IMR-90 (cell line): ENCODE measurements around the gene C1GALT1C1. TPM values are rescaled to one million over a fixed set of nuclear protein-coding genes. Genes with fewer than 3 reads are reported as not detected.

Source experiments
- ATAC-seq: fragments of 200-7000 bp; cut with Tn5 transposase; 2 replicates; pipeline ENCODE4 v1.9.1; 2020; ENCODE audit warnings: low read depth, mild to moderate bottlenecking, moderate library complexity
- BruUV-seq: library from RNA; stranded (reverse); fragments of 400-500 nt; replicated peaks from 2 replicates; lab custom pipeline; 2021; lab: Mats Ljungman, UMichigan
- CTCF ChIA-PET: fragments of 300-600 bp; formaldehyde crosslinking; extraction: SDS; loops from one replicate; lab custom pipeline; 2021; ENCODE audit warnings: antibody characterized with exemption; lab: Yijun Ruan, JAX
- POLR2A ChIA-PET: fragments of 300-600 bp; sonication (Branson Sonifier 250); formaldehyde crosslinking; loops from one replicate; lab custom pipeline; 2022; ENCODE audit warnings: antibody characterized with exemption; ENCODE audit not compliant: unreplicated experiment; lab: Charles Lee
- DNase-seq: peaks from one replicate; pipeline ENCODE4 v3.0.0; 2013
- H2AFZ ChIP-seq: replicated peaks from 2 replicates; pipeline ENCODE3; 2013; ENCODE audit warnings: low read length, mild to moderate bottlenecking; ENCODE audit not compliant: poor library complexity
- H2AK5ac ChIP-seq: 2 replicates; pipeline ENCODE4 v1.6.1; 2013; ENCODE audit warnings: low read depth, low read length, inconsistent platforms
- H2AK9ac ChIP-seq: replicated peaks from 2 replicates; pipeline ENCODE3; 2013; ENCODE audit warnings: mild to moderate bottlenecking, low read depth, low read length, moderate library complexity; ENCODE audit not compliant: poor library complexity
- H2BK120ac ChIP-seq: 2 replicates; pipeline ENCODE4 v1.6.1; 2013; ENCODE audit warnings: low read depth, low read length, inconsistent platforms
- H2BK15ac ChIP-seq: 3 replicates; pipeline ENCODE4 v1.6.1; 2013; ENCODE audit warnings: low read depth, low read length, inconsistent platforms
- H2BK20ac ChIP-seq: 2 replicates; pipeline ENCODE4 v1.6.1; 2013; ENCODE audit warnings: low read depth, mild to moderate bottlenecking, inconsistent platforms, low read length, moderate library complexity
- H2BK5ac ChIP-seq: 2 replicates; pipeline ENCODE4 v1.6.1; 2013; ENCODE audit warnings: mild to moderate bottlenecking, low read depth, low read length, inconsistent platforms; ENCODE audit not compliant: poor library complexity, severe bottlenecking
- H3K14ac ChIP-seq: replicated peaks from 2 replicates; pipeline ENCODE4 v1.6.1; 2013; ENCODE audit warnings: low read depth, low read length, inconsistent platforms
- H3K18ac ChIP-seq: 2 replicates; pipeline ENCODE4 v1.6.1; 2013; ENCODE audit warnings: low read depth, low read length, control low read depth
- H3K23ac ChIP-seq: 2 replicates; pipeline ENCODE4 v1.6.1; 2013; ENCODE audit warnings: low read depth, low read length, inconsistent platforms
- H3K27ac ChIP-seq: 2 replicates; pipeline ENCODE4 v1.5.1; 2013; ENCODE audit warnings: mild to moderate bottlenecking, control low read depth, low read length; ENCODE audit not compliant: insufficient read depth
- H3K27me3 ChIP-seq: 2 replicates; pipeline ENCODE4 v1.6.1; 2013; ENCODE audit warnings: low read length; ENCODE audit not compliant: control insufficient read depth, insufficient read depth
- H3K36me3 ChIP-seq: 2 replicates; pipeline ENCODE4 v1.6.1; 2013; ENCODE audit warnings: low read length, mixed read lengths; ENCODE audit not compliant: control insufficient read depth, insufficient read depth
- H3K4ac ChIP-seq: 2 replicates; pipeline ENCODE4 v1.6.1; 2013; ENCODE audit warnings: low read depth, low read length, inconsistent platforms
- H3K4me1 ChIP-seq: 2 replicates; pipeline ENCODE4 v1.6.1; 2013; ENCODE audit warnings: low read length, mixed read lengths; ENCODE audit not compliant: control insufficient read depth, insufficient read depth
- H3K4me2 ChIP-seq: 2 replicates; pipeline ENCODE4 v1.6.1; 2013; ENCODE audit warnings: low read depth, mild to moderate bottlenecking, control low read depth, low read length, moderate library complexity
- H3K4me3 ChIP-seq: 2 replicates; pipeline ENCODE4 v1.5.1; 2013; ENCODE audit warnings: low read depth, mild to moderate bottlenecking, control low read depth, low read length, moderate library complexity; ENCODE audit not compliant: insufficient read depth
- H3K56ac ChIP-seq: 2 replicates; pipeline ENCODE4 v1.6.1; 2013; ENCODE audit warnings: low read length, inconsistent platforms; ENCODE audit not compliant: insufficient read depth; ENCODE audit errors: extremely low read depth
- H3K79me1 ChIP-seq, 2 experiments: 2 replicates each; pipeline ENCODE4 v1.6.1; 2013; ENCODE audit warnings: low read length in 2 of 2, inconsistent platforms in 1 of 2, low read depth in 1 of 2
- H3K9ac ChIP-seq: 2 replicates; pipeline ENCODE4 v1.6.1; 2013; ENCODE audit warnings: low read depth, low read length, control low read depth
- H3K9me1 ChIP-seq: 2 replicates; pipeline ENCODE4 v1.6.1; 2013; ENCODE audit warnings: low read length, inconsistent platforms; ENCODE audit not compliant: insufficient read depth
- H3K9me3 ChIP-seq: 2 replicates; pipeline ENCODE4 v1.6.1; 2013; ENCODE audit warnings: low read length; ENCODE audit not compliant: control insufficient read depth, insufficient read depth
- H4K20me1 ChIP-seq: 2 replicates; pipeline ENCODE4 v1.6.1; 2013; ENCODE audit warnings: low read length, inconsistent platforms; ENCODE audit not compliant: insufficient read depth
- H4K5ac ChIP-seq: 2 replicates; pipeline ENCODE4 v1.6.1; 2013; ENCODE audit warnings: mild to moderate bottlenecking, low read depth, low read length, control low read depth
- H4K8ac ChIP-seq, 2 experiments: 2 replicates each; pipeline ENCODE4 v1.6.1; 2013; ENCODE audit warnings: low read depth in 2 of 2, low read length in 2 of 2, control low read depth in 1 of 2, inconsistent platforms in 1 of 2
- H4K91ac ChIP-seq: 2 replicates; pipeline ENCODE4 v1.6.1; 2013; ENCODE audit warnings: low read depth, low read length, inconsistent platforms; ENCODE audit not compliant: insufficient read depth
- BHLHE40 ChIP-seq: fragments of 150-350 bp; IDR thresholded peaks from 2 replicates; pipeline ENCODE4 v1.6.1; 2016; ENCODE audit warnings: mild to moderate bottlenecking, low read depth, low read length
- CEBPB ChIP-seq: IDR thresholded peaks from 2 replicates; pipeline ENCODE4 v1.6.1; 2012; ENCODE audit warnings: low read depth, low read length, improper control_type of control experiment
- CHD1 ChIP-seq: IDR thresholded peaks from 2 replicates; pipeline ENCODE4 v1.6.1; 2012; ENCODE audit warnings: low read depth, low read length, improper control_type of control experiment
- ELK1 ChIP-seq: fragments of 150-350 bp; IDR thresholded peaks from 2 replicates; pipeline ENCODE4 v1.6.1; 2016; ENCODE audit warnings: low read depth, mild to moderate bottlenecking, low read length, moderate library complexity, borderline replicate concordance
- FOS ChIP-seq: fragments of 150-350 bp; IDR thresholded peaks from 2 replicates; pipeline ENCODE4 v1.6.1; 2016; ENCODE audit warnings: low read depth, low read length
- MAFK ChIP-seq: IDR thresholded peaks from 2 replicates; pipeline ENCODE4 v1.6.1; 2012; ENCODE audit warnings: low read depth, low read length, improper control_type of control experiment
- MAZ ChIP-seq: IDR thresholded peaks from 2 replicates; pipeline ENCODE4 v1.6.1; 2012; ENCODE audit warnings: low read depth, mild to moderate bottlenecking, low read length, improper control_type of control experiment, moderate library complexity, borderline replicate concordance
- MXI1 ChIP-seq: IDR thresholded peaks from 2 replicates; pipeline ENCODE4 v1.6.1; 2012; ENCODE audit warnings: low read depth, mild to moderate bottlenecking, low read length, moderate library complexity, borderline replicate concordance
- NFE2L2 ChIP-seq: fragments of 150-350 bp; IDR thresholded peaks from 2 replicates; pipeline ENCODE4 v1.6.1; 2016; ENCODE audit warnings: low read depth, mild to moderate bottlenecking, low read length
- POLR2A ChIP-seq: IDR thresholded peaks from 2 replicates; pipeline ENCODE4 v1.6.1; 2012; ENCODE audit warnings: mild to moderate bottlenecking, low read depth, low read length
- RAD21 ChIP-seq: IDR thresholded peaks from 2 replicates; pipeline ENCODE4 v1.6.1; 2012; ENCODE audit warnings: low read length, improper control_type of control experiment
- RCOR1 ChIP-seq: IDR thresholded peaks from 2 replicates; pipeline ENCODE4 v1.6.1; 2012; ENCODE audit warnings: mild to moderate bottlenecking, low read length, improper control_type of control experiment; ENCODE audit not compliant: insufficient replicate concordance
- RFX5 ChIP-seq: IDR thresholded peaks from 2 replicates; pipeline ENCODE4 v1.8.0; 2012; ENCODE audit warnings: low read depth, mild to moderate bottlenecking, low read length, moderate library complexity
- USF2 ChIP-seq: fragments of 150-350 bp; IDR thresholded peaks from 2 replicates; pipeline ENCODE4 v1.6.1; 2017; ENCODE audit warnings: mild to moderate bottlenecking, antibody characterized with exemption, low read length, low read depth
- WGBS, 2 experiments: methylation state at CpG; one replicate each; pipeline versions ENCODE4 v1.1.5 to v1.1.7; 2013; ENCODE audit warnings: missing lambda C conversion rate in 2 of 2; ENCODE audit not compliant: insufficient read length in 1 of 2; ENCODE audit errors: extremely low coverage in 2 of 2; 5-methylcytosine and 5-hydroxymethylcytosine counted together
- dilution Hi-C: fragments of 300-500 bp; cut with HindIII; formaldehyde crosslinking; loops from one replicate; pipeline ENCODE4 v1.14.3; 2018; ENCODE audit warnings: low sequenced_read_pairs; ENCODE audit not compliant: unreplicated experiment
- in situ Hi-C: fragments of 300-500 bp; cut with MboI; formaldehyde crosslinking; loops from 3 replicates; pipeline ENCODE4 v1.14.3; 2019; ENCODE audit warnings: low sequenced_read_pairs, inconsistent platforms, mixed read lengths
- intact Hi-C: fragments of 100-400 bp; cut with micrococcal nuclease; formaldehyde crosslinking; loops from 2 replicates; pipeline ENCODE4 v1.10.0; 2022
- polyA plus RNA-seq, 3 experiments: library from polyadenylated mRNA; depleted of rRNA; stranded (reverse); fragments of >200 nt; gene quantifications; 2 replicates each; pipeline ENCODE4 v1.2.3, GENCODE V29; 2012; ENCODE audit warnings: low replicate concordance in 1 of 3
- total RNA-seq: library from RNA; depleted of rRNA; stranded (reverse); fragments of >200 nt; gene quantifications from 2 replicates; pipeline ENCODE4 v1.2.3, GENCODE V29; 2012
- TF ChIP-seq, protein P1 (sequence below): conservative IDR thresholded peaks from 2 replicates; pipeline ENCODE4 v1.5.1; 2012; ENCODE audit warnings: mild to moderate bottlenecking, low read depth, low read length, improper control_type of control experiment

C1GALT1C1 gene
- total and polyA plus RNA-seq, 2 of the 4 experiments (the other 2 are of a cell fraction), result 15.2 to 20.0 TPM

- Histone ChIP-seq H2BK5ac (no peak overlapping the region), H4K5ac (no peak overlapping the region), H3K4ac (no peak overlapping the region), H2BK20ac (no peak overlapping the region), H3K27ac (no peak overlapping the region), H3K27me3 (no peaks in the 10 kb centered on the region), H3K56ac (no peak overlapping the region), H3K18ac (no peak overlapping the region), H3K4me2 (no peak overlapping the region), H3K4me3 (no peak overlapping the region), H2BK15ac (no peak overlapping the region), H3K4me1 (no peaks in the 10 kb centered on the region), H3K23ac (no peak overlapping the region), H3K36me3 (peaks cover 5% of the 10 kb centered on the region; the same call in 1 of the 2 replicates), H3K14ac (no peak overlapping the region), H3K79me1 (no peaks in the 10 kb centered on the region), H2AK5ac (no peak overlapping the region), H3K9ac (no peak overlapping the region), H4K91ac (no peak overlapping the region), H4K20me1 (no peaks in the 10 kb centered on the region), H4K8ac (no peak overlapping the region), H3K9me1 (no peaks in the 10 kb centered on the region), H3K9me3 (no peaks in the 10 kb centered on the region), H2AFZ (no peak overlapping the region), H2BK120ac (no peak overlapping the region), H2AK9ac (no peak overlapping the region)
- WGBS, 2 experiments, result no CpG with 5 or more reads among the region's 1 CpG
- DNase-seq (no peak), ATAC-seq (no peak)
- dilution Hi-C loops, result no loop called here
- TF ChIP-seq POLR2A (no peak), BHLHE40 (no peak), MAFK (no peak), ELK1 (no peak), NFE2L2 (no peak), MXI1 (no peak), RFX5 (no peak), USF2 (no peak), FOS (no peak), CEBPB (no peak), RAD21 (no peak), MAZ (no peak), CHD1 (no peak), RCOR1 (no peak)
- TF ChIP-seq, protein P1, sequence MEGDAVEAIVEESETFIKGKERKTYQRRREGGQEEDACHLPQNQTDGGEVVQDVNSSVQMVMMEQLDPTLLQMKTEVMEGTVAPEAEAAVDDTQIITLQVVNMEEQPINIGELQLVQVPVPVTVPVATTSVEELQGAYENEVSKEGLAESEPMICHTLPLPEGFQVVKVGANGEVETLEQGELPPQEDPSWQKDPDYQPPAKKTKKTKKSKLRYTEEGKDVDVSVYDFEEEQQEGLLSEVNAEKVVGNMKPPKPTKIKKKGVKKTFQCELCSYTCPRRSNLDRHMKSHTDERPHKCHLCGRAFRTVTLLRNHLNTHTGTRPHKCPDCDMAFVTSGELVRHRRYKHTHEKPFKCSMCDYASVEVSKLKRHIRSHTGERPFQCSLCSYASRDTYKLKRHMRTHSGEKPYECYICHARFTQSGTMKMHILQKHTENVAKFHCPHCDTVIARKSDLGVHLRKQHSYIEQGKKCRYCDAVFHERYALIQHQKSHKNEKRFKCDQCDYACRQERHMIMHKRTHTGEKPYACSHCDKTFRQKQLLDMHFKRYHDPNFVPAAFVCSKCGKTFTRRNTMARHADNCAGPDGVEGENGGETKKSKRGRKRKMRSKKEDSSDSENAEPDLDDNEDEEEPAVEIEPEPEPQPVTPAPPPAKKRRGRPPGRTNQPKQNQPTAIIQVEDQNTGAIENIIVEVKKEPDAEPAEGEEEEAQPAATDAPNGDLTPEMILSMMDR, result no peak
- no TSS peak for BruUV-seq
- POLR2A ChIA-PET, result no interaction called here
- in situ Hi-C loops, result no loop called here
- CTCF ChIA-PET, result no interaction called here
- intact Hi-C loops, result no loop called here
These were observed 17.8 kb downstream of the C1GALT1C1 start for GRCh38 chrX:120612086-120612485.
